Measurements from ENCODE around the gene MOK.

DNA sequence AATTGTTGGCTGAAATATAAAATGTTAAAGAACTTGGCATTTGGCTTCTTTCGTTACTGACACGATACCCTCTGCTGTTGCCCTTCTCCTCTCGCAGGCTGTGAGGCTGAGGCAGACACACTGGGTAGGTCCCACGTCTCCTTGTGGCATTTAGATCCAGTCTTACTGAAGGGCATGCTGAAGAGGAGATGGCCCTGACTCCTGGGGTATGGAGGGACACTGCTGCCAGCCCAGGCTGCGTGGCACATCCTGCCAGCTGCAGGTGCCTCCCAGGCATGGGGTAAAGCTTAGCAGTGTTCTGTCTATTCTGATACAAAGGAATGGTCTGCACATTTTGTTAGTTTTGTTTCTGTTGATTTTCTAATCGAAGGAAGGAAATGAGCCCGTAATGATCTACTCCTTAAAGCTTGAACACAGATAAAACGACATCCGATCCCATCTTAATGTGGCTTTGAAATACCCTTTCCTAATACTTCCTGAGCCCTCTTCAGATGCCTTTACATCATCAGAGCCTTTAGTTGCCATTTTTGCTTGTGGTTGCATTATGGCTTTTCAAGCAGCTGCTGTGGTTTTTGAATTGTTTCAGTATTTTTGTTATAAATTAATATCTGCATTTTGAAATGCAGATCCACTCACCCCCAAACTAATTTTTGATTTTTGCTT is 104.1 kb downstream of the MOK start:
- no peak for TF ChIP-seq ARID4B (CRISPR knock-in tag; IDR thresholded peaks at IDR 0.05; ENCODE audit: borderline replicate concordance)
- TF ChIP-seq ZNF263 (CRISPR knock-in tag; IDR thresholded peaks at IDR 0.05; ENCODE audit: low read depth): no peak
- TF ChIP-seq USF1 (CRISPR knock-in tag; IDR thresholded peaks at IDR 0.05): no peak
- TF ChIP-seq, protein P1, sequence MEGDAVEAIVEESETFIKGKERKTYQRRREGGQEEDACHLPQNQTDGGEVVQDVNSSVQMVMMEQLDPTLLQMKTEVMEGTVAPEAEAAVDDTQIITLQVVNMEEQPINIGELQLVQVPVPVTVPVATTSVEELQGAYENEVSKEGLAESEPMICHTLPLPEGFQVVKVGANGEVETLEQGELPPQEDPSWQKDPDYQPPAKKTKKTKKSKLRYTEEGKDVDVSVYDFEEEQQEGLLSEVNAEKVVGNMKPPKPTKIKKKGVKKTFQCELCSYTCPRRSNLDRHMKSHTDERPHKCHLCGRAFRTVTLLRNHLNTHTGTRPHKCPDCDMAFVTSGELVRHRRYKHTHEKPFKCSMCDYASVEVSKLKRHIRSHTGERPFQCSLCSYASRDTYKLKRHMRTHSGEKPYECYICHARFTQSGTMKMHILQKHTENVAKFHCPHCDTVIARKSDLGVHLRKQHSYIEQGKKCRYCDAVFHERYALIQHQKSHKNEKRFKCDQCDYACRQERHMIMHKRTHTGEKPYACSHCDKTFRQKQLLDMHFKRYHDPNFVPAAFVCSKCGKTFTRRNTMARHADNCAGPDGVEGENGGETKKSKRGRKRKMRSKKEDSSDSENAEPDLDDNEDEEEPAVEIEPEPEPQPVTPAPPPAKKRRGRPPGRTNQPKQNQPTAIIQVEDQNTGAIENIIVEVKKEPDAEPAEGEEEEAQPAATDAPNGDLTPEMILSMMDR (IDR thresholded peaks at IDR 0.05): no peak
- no peak for TF ChIP-seq FOXP4 (CRISPR knock-in tag; IDR thresholded peaks at IDR 0.05)
- TF ChIP-seq, protein P2, sequence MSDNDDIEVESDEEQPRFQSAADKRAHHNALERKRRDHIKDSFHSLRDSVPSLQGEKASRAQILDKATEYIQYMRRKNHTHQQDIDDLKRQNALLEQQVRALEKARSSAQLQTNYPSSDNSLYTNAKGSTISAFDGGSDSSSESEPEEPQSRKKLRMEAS (CRISPR knock-in tag; IDR thresholded peaks at IDR 0.05): no peak
- no peak for TF ChIP-seq CREB1 (CRISPR knock-in tag; IDR thresholded peaks at IDR 0.05)
- TF ChIP-seq NR3C1 (CRISPR knock-in tag; conservative IDR thresholded peaks at IDR 0.05; ENCODE audit: low read depth): no peak
- TF ChIP-seq NFE2L1 (CRISPR knock-in tag; IDR thresholded peaks at IDR 0.05): no peak
- TF ChIP-seq, protein P3, sequence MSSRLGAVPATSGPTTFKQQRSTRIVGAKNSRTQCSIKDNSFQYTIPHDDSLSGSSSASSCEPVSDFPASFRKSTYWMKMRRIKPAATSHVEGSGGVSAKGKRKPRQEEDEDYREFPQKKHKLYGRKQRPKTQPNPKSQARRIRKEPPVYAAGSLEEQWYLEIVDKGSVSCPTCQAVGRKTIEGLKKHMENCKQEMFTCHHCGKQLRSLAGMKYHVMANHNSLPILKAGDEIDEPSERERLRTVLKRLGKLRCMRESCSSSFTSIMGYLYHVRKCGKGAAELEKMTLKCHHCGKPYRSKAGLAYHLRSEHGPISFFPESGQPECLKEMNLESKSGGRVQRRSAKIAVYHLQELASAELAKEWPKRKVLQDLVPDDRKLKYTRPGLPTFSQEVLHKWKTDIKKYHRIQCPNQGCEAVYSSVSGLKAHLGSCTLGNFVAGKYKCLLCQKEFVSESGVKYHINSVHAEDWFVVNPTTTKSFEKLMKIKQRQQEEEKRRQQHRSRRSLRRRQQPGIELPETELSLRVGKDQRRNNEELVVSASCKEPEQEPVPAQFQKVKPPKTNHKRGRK (CRISPR knock-in tag; IDR thresholded peaks at IDR 0.05; ENCODE audit: borderline replicate concordance): no peak
- no peak for TF ChIP-seq TCF7 (CRISPR knock-in tag; IDR thresholded peaks at IDR 0.05; ENCODE audit: low read depth)

Measured in WTC11 (cell line).